Erythroblast (primary cell): ENCODE data around the gene SLC7A14.

Source experiments
- GATA1 ChIP-seq: IDR thresholded peaks from 2 replicates; pipeline ENCODE4 v1.6.1; 2011; ENCODE audit warnings: low read depth, mild to moderate bottlenecking, control low read depth, low read length, moderate library complexity
- POLR2A ChIP-seq: IDR thresholded peaks from 2 replicates; pipeline ENCODE4 v1.6.1; 2011; ENCODE audit warnings: mild to moderate bottlenecking, low read length

DNA sequence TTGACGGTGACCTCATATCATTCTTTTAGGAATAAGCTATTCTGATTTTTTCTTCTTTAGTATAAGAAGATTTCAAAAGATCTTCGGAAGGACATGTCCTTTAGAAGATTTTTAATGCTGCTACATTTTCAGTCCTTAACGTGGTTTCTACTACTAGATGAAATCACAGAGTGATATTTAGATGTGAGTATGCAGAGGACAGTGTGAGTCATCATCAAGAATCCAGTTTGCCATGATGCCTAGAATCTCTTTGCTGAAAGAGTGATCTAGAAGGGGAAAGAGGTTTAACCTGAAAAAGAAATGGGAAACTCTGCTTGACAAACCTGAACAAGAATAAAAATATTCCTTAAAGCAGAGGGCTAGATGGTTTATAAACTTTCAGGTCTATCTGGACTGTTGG, 43.2 kb downstream of the SLC7A14 start:
- TF ChIP-seq POLR2A (no peak), GATA1 (no peak)
